ENCODE results near the gene STPG1. TPM values are rescaled to one million over a fixed set of nuclear protein-coding genes. Genes with fewer than 3 reads are reported as not detected.

The STPG1 gene
- total RNA-seq, 2 experiments from 2014 or later, result 7.4 to 8.9 TPM

GRCh38 chr1:24412408-24412807 lies 1.2 kb downstream of the STPG1 start:
- Mint-ChIP-seq H3K4me1 (ENCODE audit: low read depth) (peaks cover 34% of the 10 kb centered on the region), H3K9me3 (no peaks in the 10 kb centered on the region), H3K27me3 (ENCODE audit: low read depth) (no peaks in the 10 kb centered on the region), H3K36me3 (ENCODE audit: low read depth) (peaks cover 8% of the 10 kb centered on the region), H3K27ac (no peak overlapping the region), H3K4me3 (no peak overlapping the region)
- intact Hi-C loops (cut with micrococcal nuclease), result loop anchor here (2.0 kb wide), 1 partner anchor 28 kb away; no protein-coding TSS in a partner anchor
- no peak for DNase-seq
- CTCF ChIA-PET, result interaction anchor here (1.0 to 3.6 kb wide), 6 partner anchors 9 to 223 kb away, joined by 3 to 21 read pairs (median 6); no protein-coding TSS in a partner anchor

- Mint-ChIP-seq H3K36me3 (ENCODE audit: low read depth) (peaks cover 8% of the 10 kb centered on the region), H3K4me3 (no peak overlapping the region), H3K9me3 (no peaks in the 10 kb centered on the region), H3K27ac (no peak overlapping the region), H3K27me3 (ENCODE audit: low read depth) (no peaks in the 10 kb centered on the region), H3K4me1 (ENCODE audit: low read depth) (peaks cover 30% of the 10 kb centered on the region)
- CTCF ChIA-PET, result interaction anchor here (1.0 to 3.6 kb wide), 5 partner anchors 12 to 224 kb away, joined by 3 to 20 read pairs (median 3); no protein-coding TSS in a partner anchor
- intact Hi-C loops (cut with micrococcal nuclease), result loop anchor here (2.0 kb wide), 1 partner anchor 27 kb away; no protein-coding TSS in a partner anchor
- DNase-seq, result peak; percentile 31
Measured at GRCh38 chr1:24411963-24412362, 1.6 kb downstream of the STPG1 start.

- H3K27ac Mint-ChIP-seq, result no peak overlapping the region
Measured at GRCh38 chr1:24410750-24411149, 2.8 kb downstream of the STPG1 start.

GRCh38 chr1:24409535-24409934 lies 4.0 kb downstream of the STPG1 start:
- Mint-ChIP-seq H3K27me3 (ENCODE audit: low read depth) (no peaks in the 10 kb centered on the region), H3K4me1 (ENCODE audit: low read depth) (peaks cover 18% of the 10 kb centered on the region), H3K27ac (no peak overlapping the region), H3K36me3 (ENCODE audit: low read depth) (no peaks in the 10 kb centered on the region), H3K4me3 (no peak overlapping the region), H3K9me3 (no peaks in the 10 kb centered on the region)
- CTCF ChIA-PET, result interaction anchor here (0.6 to 2.7 kb wide), 7 partner anchors 10 to 227 kb away, joined by 3 to 8 read pairs (median 4); no protein-coding TSS in a partner anchor
- intact Hi-C loops (cut with micrococcal nuclease), result no loop called here
- DNase-seq, result no peak

More at GRCh38 chr1:24410750-24411149, 2.8 kb downstream of the STPG1 start:
- Mint-ChIP-seq H3K9me3 (no peaks in the 10 kb centered on the region), H3K36me3 (ENCODE audit: low read depth) (no peaks in the 10 kb centered on the region), H3K4me1 (ENCODE audit: low read depth) (peaks cover 25% of the 10 kb centered on the region), H3K27me3 (ENCODE audit: low read depth) (no peaks in the 10 kb centered on the region), H3K4me3 (no peak overlapping the region)
- CTCF ChIA-PET, result interaction anchor here (0.7 to 3.6 kb wide), 5 partner anchors 17 to 209 kb away, joined by 3 to 20 read pairs (median 3); no protein-coding TSS in a partner anchor
- DNase-seq, result no peak
- intact Hi-C loops (cut with micrococcal nuclease), result no loop called here

- intact Hi-C loops (cut with micrococcal nuclease), result no loop called here
- Mint-ChIP-seq H3K27me3 (ENCODE audit: low read depth) (no peaks in the 10 kb centered on the region), H3K4me1 (ENCODE audit: low read depth) (peaks cover 7% of the 10 kb centered on the region), H3K27ac (no peak overlapping the region), H3K36me3 (ENCODE audit: low read depth) (no peaks in the 10 kb centered on the region), H3K9me3 (no peaks in the 10 kb centered on the region), H3K4me3 (no peak overlapping the region)
- CTCF ChIA-PET, result interaction anchor here (0.7 to 1.2 kb wide), 2 partner anchors 21 to 207 kb away, joined by 3 read pairs; no protein-coding TSS in a partner anchor
- DNase-seq, result no peak
Measured at GRCh38 chr1:24406788-24407187, 6.8 kb downstream of the STPG1 start.

DNA sequence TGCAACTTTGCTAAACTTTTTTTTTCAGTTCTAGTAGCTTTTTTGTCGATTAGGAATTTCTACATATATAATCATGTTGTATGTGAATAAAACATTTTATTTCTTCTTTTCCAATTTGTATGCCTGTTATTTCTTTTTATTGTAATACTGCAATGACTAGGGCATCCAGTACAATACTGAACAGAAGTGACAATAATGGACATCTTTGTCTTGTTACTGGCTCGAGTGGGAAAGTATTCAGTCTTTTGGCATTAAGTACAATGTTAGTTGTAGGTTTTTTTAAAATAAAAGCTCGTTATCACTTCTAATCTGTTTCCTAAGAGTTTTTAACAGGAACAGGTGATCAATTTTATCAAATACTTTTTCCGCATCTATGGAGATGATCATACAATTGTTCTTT lies 9.8 kb downstream of the STPG1 start:
- intact Hi-C loops (cut with micrococcal nuclease), result no loop called here
- H3K4me1 Mint-ChIP-seq (ENCODE audit: low read depth), result peaks cover 12% of the 10 kb centered on the region
- CTCF ChIA-PET, result interaction anchor here (0.8 to 2.0 kb wide), 5 partner anchors 9 to 205 kb away, joined by 3 to 9 read pairs (median 5); partner anchors contain the start of genes NIPAL3 and STPG1
- H3K27ac Mint-ChIP-seq, result no peak overlapping the region
- H3K9me3 Mint-ChIP-seq, result no peaks in the 10 kb centered on the region
- H3K4me3 Mint-ChIP-seq, result no peak overlapping the region
- no peak for DNase-seq
- H3K36me3 Mint-ChIP-seq (ENCODE audit: low read depth), result peaks cover 11% of the 10 kb centered on the region
- H3K27me3 Mint-ChIP-seq (ENCODE audit: low read depth), result no peaks in the 10 kb centered on the region

DNA sequence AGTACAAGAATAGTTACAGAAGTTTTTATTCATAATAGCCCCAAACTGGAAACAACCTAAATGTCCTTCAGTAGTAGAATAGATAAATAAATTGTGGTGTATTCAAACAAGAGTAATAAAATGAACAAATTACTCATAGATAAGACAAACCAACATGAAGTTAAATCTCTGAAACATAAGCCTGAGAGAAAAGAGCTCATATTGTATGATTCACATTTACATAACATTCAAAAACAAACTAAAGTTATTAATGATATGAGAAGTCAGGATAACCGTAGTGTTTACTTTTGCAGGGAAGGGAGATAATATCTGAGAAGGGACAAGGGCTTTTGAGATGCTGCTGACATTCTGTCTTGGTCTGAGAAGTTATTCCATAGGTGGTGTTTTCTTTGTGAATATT lies 13.5 kb downstream of the STPG1 start:
- Mint-ChIP-seq H3K4me3 (no peak overlapping the region), H3K27me3 (ENCODE audit: low read depth) (no peaks in the 10 kb centered on the region), H3K9me3 (no peaks in the 10 kb centered on the region), H3K27ac (no peak overlapping the region), H3K36me3 (ENCODE audit: low read depth) (peaks cover 13% of the 10 kb centered on the region), H3K4me1 (ENCODE audit: low read depth) (peaks cover 13% of the 10 kb centered on the region)
- intact Hi-C loops (cut with micrococcal nuclease), result no loop called here
- no peak for DNase-seq
- CTCF ChIA-PET, result interaction anchor here (0.9 to 2.4 kb wide), 7 partner anchors 9 to 201 kb away, joined by 3 to 8 read pairs (median 3); partner anchors contain the start of genes NIPAL3 and STPG1

GRCh38 chr1:24393892-24394291 lies 19.7 kb downstream of the STPG1 start:
- Mint-ChIP-seq H3K9me3 (no peaks in the 10 kb centered on the region), H3K27ac (no peak overlapping the region), H3K4me3 (no peak overlapping the region), H3K36me3 (ENCODE audit: low read depth) (peaks cover 4% of the 10 kb centered on the region), H3K27me3 (ENCODE audit: low read depth) (no peaks in the 10 kb centered on the region), H3K4me1 (ENCODE audit: low read depth) (peaks cover 47% of the 10 kb centered on the region)
- intact Hi-C loops (cut with micrococcal nuclease), result loop anchor here (10.0 kb wide), 1 partner anchor 441 kb away; no protein-coding TSS in a partner anchor
- no peak for DNase-seq
- CTCF ChIA-PET, result interaction anchor here (0.8 to 7.5 kb wide), 16 partner anchors 9 to 249 kb away, joined by 3 to 304 read pairs (median 14); partner anchors contain the start of genes NIPAL3 and STPG1

DNA sequence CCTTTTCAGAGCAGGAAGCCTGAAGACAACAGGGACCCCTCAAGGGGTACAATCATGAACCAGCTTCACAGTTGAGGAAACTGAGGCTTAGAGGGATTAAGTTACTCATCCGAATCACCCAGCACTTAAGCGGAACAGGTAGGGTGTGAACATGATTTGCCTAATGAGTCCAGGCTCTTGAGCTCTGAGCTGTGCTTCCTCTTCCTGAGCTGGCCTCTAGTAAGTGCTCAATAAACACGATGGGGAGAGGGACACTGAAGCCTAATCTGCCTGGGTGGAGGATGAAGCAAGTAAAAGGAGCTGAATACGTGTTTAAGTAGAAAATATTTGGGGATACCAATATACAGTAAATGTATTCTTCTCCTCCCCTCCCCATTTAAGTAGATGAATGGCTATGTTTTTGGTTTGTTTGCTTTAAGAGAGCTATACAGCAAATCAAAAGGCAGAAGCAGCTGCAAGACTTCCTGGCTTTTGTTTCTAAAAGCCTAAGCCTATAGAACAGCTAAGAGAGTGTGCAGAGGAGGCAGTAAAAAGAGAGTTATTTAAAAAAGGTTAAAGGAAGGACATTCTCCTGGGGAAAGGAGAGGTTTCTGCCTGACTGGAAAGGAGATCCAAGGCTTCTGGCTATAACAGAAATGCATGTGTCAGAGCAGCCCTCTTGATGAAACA lies 20.5 kb downstream of the STPG1 start:
- Mint-ChIP-seq H3K36me3 (ENCODE audit: low read depth) (peaks cover 4% of the 10 kb centered on the region), H3K4me1 (ENCODE audit: low read depth) (peaks cover 47% of the 10 kb centered on the region), H3K9me3 (no peaks in the 10 kb centered on the region), H3K27me3 (ENCODE audit: low read depth) (no peaks in the 10 kb centered on the region), H3K4me3 (no peak overlapping the region), H3K27ac (peak overlapping the region; percentile 86)
- intact Hi-C loops (cut with micrococcal nuclease), result loop anchor here (1.0 to 10.0 kb wide), 4 partner anchors 22 to 442 kb away; partner anchors contain the start of gene NIPAL3
- CTCF ChIA-PET, result interaction anchor here (0.6 to 7.5 kb wide), 28 partner anchors 9 to 267 kb away, joined by 3 to 304 read pairs (median 4); partner anchors contain the start of genes NIPAL3 and STPG1
- no peak for DNase-seq

- peaks cover 4% of the 10 kb centered on the region for H3K36me3 Mint-ChIP-seq (ENCODE audit: low read depth)
- peak overlapping the region; percentile 86 for H3K27ac Mint-ChIP-seq
- H3K4me3 Mint-ChIP-seq, result peak overlapping the region; percentile 60
- H3K27me3 Mint-ChIP-seq (ENCODE audit: low read depth), result no peaks in the 10 kb centered on the region
- intact Hi-C loops (cut with micrococcal nuclease), result loop anchor here (1.0 to 10.0 kb wide), 4 partner anchors 23 to 442 kb away; partner anchors contain the start of gene NIPAL3
- CTCF ChIA-PET, result interaction anchor here (0.6 to 7.5 kb wide), 28 partner anchors 11 to 250 kb away, joined by 3 to 304 read pairs (median 4); partner anchors contain the start of genes IFNLR1, NIPAL3 and STPG1
- H3K9me3 Mint-ChIP-seq, result no peaks in the 10 kb centered on the region
- no peak for DNase-seq
- H3K4me1 Mint-ChIP-seq (ENCODE audit: low read depth), result peaks cover 47% of the 10 kb centered on the region
Measured at GRCh38 chr1:24392604-24392946, 21.0 kb downstream of the STPG1 start.

DNA sequence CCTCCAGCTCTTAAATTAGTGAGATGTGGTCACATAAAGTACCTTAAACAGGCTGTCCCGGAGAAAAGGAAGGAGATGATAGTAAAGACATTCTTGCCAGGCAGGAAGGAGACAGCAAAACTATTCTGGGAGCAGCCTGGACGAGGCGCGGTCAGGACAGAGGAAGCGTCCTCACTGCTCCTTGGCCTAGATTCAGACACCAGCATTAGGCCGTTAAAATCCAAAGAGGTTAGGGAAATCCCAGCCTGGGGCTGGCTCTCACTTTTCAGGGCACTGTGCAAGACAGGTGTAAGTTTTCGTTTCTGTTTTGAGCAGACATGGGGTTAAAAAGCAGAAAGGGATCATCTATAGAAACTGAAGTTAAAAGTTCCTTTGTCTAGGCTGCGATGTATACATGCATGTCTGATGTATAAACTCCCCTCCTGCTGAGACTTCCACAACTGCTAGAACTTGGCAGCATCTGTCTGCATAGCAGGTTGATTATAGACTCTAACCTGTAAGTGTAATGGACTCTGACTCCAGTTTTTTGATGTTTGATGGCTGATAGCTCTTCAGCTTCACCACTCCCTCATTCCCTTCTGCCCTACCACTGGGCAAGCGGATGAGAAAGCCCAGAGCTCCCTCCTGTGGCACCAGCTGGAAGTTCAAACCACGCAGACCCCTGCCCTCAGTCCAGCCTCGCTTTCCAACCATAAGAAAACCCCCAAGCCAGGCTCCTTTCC lies 21.5 kb downstream of the STPG1 start:
- CTCF ChIA-PET, result interaction anchor here (0.6 to 7.5 kb wide), 42 partner anchors 9 to 296 kb away, joined by 3 to 304 read pairs (median 4); partner anchors contain the start of genes IFNLR1, NIPAL3 and STPG1
- no peaks in the 10 kb centered on the region for H3K9me3 Mint-ChIP-seq
- intact Hi-C loops (cut with micrococcal nuclease), result loop anchor here (1.0 to 10.0 kb wide), 9 partner anchors 23 to 443 kb away; partner anchors contain the start of gene NIPAL3

More for the DNA sequence above, 21.5 kb downstream of the STPG1 start:
- H3K4me3 Mint-ChIP-seq, result peak overlapping the region; percentile 60
- H3K27ac Mint-ChIP-seq, result peak overlapping the region; percentile 86
- H3K36me3 Mint-ChIP-seq (ENCODE audit: low read depth), result peaks cover 2% of the 10 kb centered on the region
- DNase-seq, result peak; percentile 80
- H3K27me3 Mint-ChIP-seq (ENCODE audit: low read depth), result no peaks in the 10 kb centered on the region
- H3K4me1 Mint-ChIP-seq (ENCODE audit: low read depth), result peaks cover 47% of the 10 kb centered on the region

Measured in activated naive CD4-positive, alpha-beta T cell treated with anti-CD3 and anti-CD28 coated beads for 36 hours (primary cell).